Suprapubic skin (tissue), 3 donors: ENCODE data around the gene BTBD1.

Experiments
- CTCF ChIP-seq, 2 donors: fragments of 200-600 bp in 1 of 2; fragments of 450-650 bp in 1 of 2; sonication (generic) in 1 of 2; IDR thresholded peaks; one replicate each; pipeline ENCODE4 v1.5.1; 2016 to 2019; ENCODE audit warnings: antibody characterized with exemption in 2 of 2, mild to moderate bottlenecking in 1 of 2, moderate library complexity in 1 of 2
- POLR2A ChIP-seq, 2 donors: fragments of 450-650 bp; IDR thresholded peaks; one replicate each; pipeline ENCODE4 v1.6.1; 2017; ENCODE audit warnings: antibody characterized with exemption in 2 of 2, mild to moderate bottlenecking in 2 of 2, moderate library complexity in 2 of 2

GRCh38 chr15:83057002-83057401 lies 10.1 kb downstream of the BTBD1 start:
- TF ChIP-seq CTCF (IDR thresholded peaks at IDR 0.05) (no peak), POLR2A (IDR thresholded peaks at IDR 0.05) (no peak)
